GM12865 (cell line): Measurements from ENCODE around the gene ZBTB16.
A peak's percentile ranks its signal among the peaks of the same experiment; 100 is the strongest.

ENCODE experiments used
- DNase-seq: peaks from one replicate; pipeline ENCODE4 v3.0.0; 2010; ENCODE audit warnings: low read depth
- H3K4me3 ChIP-seq: 2 replicates; pipeline ENCODE4 v1.5.1; 2011; ENCODE audit warnings: mild to moderate bottlenecking, low read depth, low read length, control low read depth
- CTCF ChIP-seq: IDR thresholded peaks from 2 replicates; pipeline ENCODE4 v1.5.1; 2011; ENCODE audit warnings: low read length, control low read depth, low read depth, inconsistent platforms; ENCODE audit not compliant: insufficient read depth; ENCODE audit errors: missing control alignments

ZBTB16 gene

GRCh38 chr11:114031246-114031966, 28.1 kb upstream of the ZBTB16 start:
- no peak for TF ChIP-seq CTCF
- H3K4me3 ChIP-seq: no peak overlapping the region
- no peak for DNase-seq

GRCh38 chr11:114031967-114032320, 27.6 kb upstream of the ZBTB16 start:
- H3K4me3 ChIP-seq: no peak overlapping the region
- TF ChIP-seq CTCF: no peak
- DNase-seq: no peak

GRCh38 chr11:114033066-114033465, 26.4 kb upstream of the ZBTB16 start:
- H3K4me3 ChIP-seq: no peak overlapping the region
- no peak for TF ChIP-seq CTCF
- no peak for DNase-seq

- TF ChIP-seq CTCF: no peak
- DNase-seq: no peak
- H3K4me3 ChIP-seq: no peak overlapping the region
Measured at GRCh38 chr11:114033572-114033971, 25.9 kb upstream of the ZBTB16 start.

- TF ChIP-seq CTCF: no peak
- H3K4me3 ChIP-seq: no peak overlapping the region
- no peak for DNase-seq
Measured at GRCh38 chr11:114034956-114035355, 24.6 kb upstream of the ZBTB16 start.

- H3K4me3 ChIP-seq: no peak overlapping the region
- DNase-seq: peak; percentile 24
- peak; percentile 37 for TF ChIP-seq CTCF
Measured at GRCh38 chr11:114036147-114036811, 23.2 kb upstream of the ZBTB16 start.
